Common myeloid progenitor, CD34-positive (primary cell): Measurements from ENCODE around the gene BUB3.

Source experiments
- CTCF ChIA-PET: fragments of 350-600 bp; sonication (Branson Sonifier 250); formaldehyde crosslinking; loops from one replicate; lab custom pipeline; 2021; ENCODE audit warnings: antibody characterized with exemption; lab: Charles Lee
- POLR2A ChIA-PET: fragments of 350-600 bp; sonication (Branson Sonifier 250); formaldehyde crosslinking; loops from one replicate; lab custom pipeline; 2021; ENCODE audit warnings: antibody characterized with exemption; lab: Charles Lee
- DNase-seq, 3 donors: peaks; one replicate each; pipeline versions ENCODE4 v3.0.0 to v3.0.0-alpha.2; 2013
- H3K27ac ChIP-seq, 2 experiments: 1 replicate in 1 of 2; 2 replicates in 1 of 2; pipeline ENCODE4 v1.7.0; 2013; ENCODE audit warnings: inconsistent platforms in 2 of 2, low read length in 2 of 2, mild to moderate bottlenecking in 2 of 2, low read depth in 1 of 2, moderate library complexity in 1 of 2; ENCODE audit not compliant: severe bottlenecking in 2 of 2, insufficient read depth in 1 of 2, poor library complexity in 1 of 2
- H3K27me3 ChIP-seq, 5 experiments: replicated peaks in 2 of 5; 1 replicate in 3 of 5; 2 replicates in 2 of 5; pipeline versions ENCODE4 v1.6.1 to v1.7.0; 2013; ENCODE audit warnings: low read length in 4 of 5, mild to moderate bottlenecking in 2 of 5, moderate library complexity in 2 of 5, inconsistent platforms in 1 of 5; ENCODE audit not compliant: insufficient read depth in 5 of 5, control insufficient read depth in 4 of 5
- H3K36me3 ChIP-seq, 4 experiments: 1 replicate in 2 of 4; 2 replicates in 2 of 4; pipeline versions ENCODE4 v1.6.1 to v1.7.0; 2013; ENCODE audit warnings: low read length in 3 of 4, control low read depth in 1 of 4, mild to moderate bottlenecking in 1 of 4; ENCODE audit not compliant: control insufficient read depth in 4 of 4, insufficient read depth in 4 of 4
- H3K4me1 ChIP-seq, 4 experiments: 1 replicate in 3 of 4; 2 replicates in 1 of 4; pipeline versions ENCODE4 v1.6.1 to v1.7.1; 2013; ENCODE audit warnings: low read length in 3 of 4, mild to moderate bottlenecking in 3 of 4, control low read depth in 1 of 4, inconsistent platforms in 1 of 4, moderate library complexity in 1 of 4; ENCODE audit not compliant: control insufficient read depth in 4 of 4, insufficient read depth in 4 of 4; ENCODE audit errors: control extremely low read depth in 1 of 4
- H3K4me3 ChIP-seq, 7 experiments: 1 replicate in 4 of 7; 2 replicates in 3 of 7; pipeline versions ENCODE4 v1.5.1 to v1.7.0; 2013; ENCODE audit warnings: mild to moderate bottlenecking in 7 of 7, low read length in 6 of 7, moderate library complexity in 6 of 7, inconsistent platforms in 2 of 7, low read depth in 2 of 7, control low read depth in 1 of 7; ENCODE audit not compliant: insufficient read depth in 4 of 7, control insufficient read depth in 1 of 7; ENCODE audit errors: extremely low read depth in 1 of 7
- H3K9me3 ChIP-seq, 5 experiments: 1 replicate in 4 of 5; 2 replicates in 1 of 5; pipeline versions ENCODE4 v1.6.1 to v1.7.1; 2013; ENCODE audit warnings: low read length in 4 of 5, mild to moderate bottlenecking in 2 of 5, inconsistent platforms in 1 of 5, low read depth in 1 of 5, moderate library complexity in 1 of 5; ENCODE audit not compliant: control insufficient read depth in 4 of 5, insufficient read depth in 2 of 5; ENCODE audit errors: control extremely low read depth in 1 of 5
- WGBS: methylation state at CpG from one replicate; pipeline ENCODE4 v1.1.5; 2013; ENCODE audit not compliant: insufficient coverage; 5-methylcytosine and 5-hydroxymethylcytosine counted together

Gene BUB3

GRCh38 chr10:123149568-123150270 lies 4.5 kb upstream of the BUB3 start:
- Histone ChIP-seq H3K27me3 (peaks cover 17 to 89% (median 61%) of the 10 kb centered on the region in 5 experiments), H3K36me3 (no peaks in the 10 kb centered on the region), H3K27ac (no peak overlapping the region), H3K4me3 (peak overlapping the region; percentile 4 to 73 (median 54)), H3K9me3 (peaks cover 0 to 2% (median 0%) of the 10 kb centered on the region in 5 experiments), H3K4me1 (peaks cover 2 to 46% (median 43%) of the 10 kb centered on the region in 4 experiments)
- WGBS: under 1% methylated on average over 26 of the region's 76 CpGs
- CTCF ChIA-PET: interaction anchor here (0.6 to 4.8 kb wide), 5 partner anchors 10 to 380 kb away, joined by 3 to 37 read pairs (median 4); no protein-coding TSS in a partner anchor
- POLR2A ChIA-PET: no interaction called here
- DNase-seq: peak in 2 of 3 donors; percentile 66 to 75

DNA sequence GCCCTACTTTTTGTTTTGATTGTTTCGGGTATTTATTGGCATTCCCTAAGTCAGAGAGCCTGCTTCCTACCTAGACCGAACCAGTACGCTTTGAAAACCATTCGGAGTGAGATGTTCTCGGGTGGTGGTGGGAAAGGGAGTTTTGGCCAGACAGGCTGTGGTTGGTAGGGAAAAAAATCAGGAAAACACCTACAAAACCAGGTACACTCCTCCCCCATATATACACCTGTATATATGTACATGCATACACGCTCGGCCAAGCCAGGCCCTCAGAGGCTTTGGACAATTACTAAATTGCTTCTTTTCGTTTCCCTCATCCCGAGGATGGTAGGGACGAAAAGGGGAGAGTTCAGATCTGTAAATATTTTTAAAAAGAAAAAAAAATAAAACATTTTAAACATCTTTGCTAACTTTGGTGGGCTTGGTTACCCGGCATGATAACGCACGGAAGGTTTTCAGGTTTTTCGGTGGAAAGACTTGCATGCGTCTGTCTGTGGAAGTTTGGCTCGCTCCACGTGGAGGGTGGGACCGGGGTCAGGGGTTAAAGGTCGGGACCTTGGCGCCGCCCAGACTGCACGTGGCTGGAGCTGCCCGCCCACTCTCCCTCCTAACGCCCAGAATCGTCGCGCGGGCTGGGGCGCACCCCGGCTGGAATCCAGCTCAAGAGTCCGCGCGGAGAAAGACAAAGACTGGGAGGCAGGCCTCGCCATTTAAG lies 3.8 kb upstream of the BUB3 start:
- peaks cover 0 to 2% (median 0%) of the 10 kb centered on the region in 5 experiments for H3K9me3 ChIP-seq
- H3K4me3 ChIP-seq: peak overlapping the region in 6 of 7 experiments; percentile 4 to 73 (median 56)
- peaks cover 8 to 53% (median 50%) of the 10 kb centered on the region in 4 experiments for H3K4me1 ChIP-seq
- POLR2A ChIA-PET: interaction anchor here (1.6 kb wide), 1 partner anchor 9 kb away, joined by 3 read pairs; no protein-coding TSS in a partner anchor
- no peak for DNase-seq
- WGBS: 5% methylated on average over 24 of the region's 34 CpGs
- H3K27me3 ChIP-seq: peaks cover 17 to 82% (median 54%) of the 10 kb centered on the region in 5 experiments
- no peak overlapping the region for H3K27ac ChIP-seq
- CTCF ChIA-PET: interaction anchor here (0.6 to 4.8 kb wide), 6 partner anchors 11 to 379 kb away, joined by 3 to 37 read pairs (median 4); no protein-coding TSS in a partner anchor
- H3K36me3 ChIP-seq: no peaks in the 10 kb centered on the region

DNA sequence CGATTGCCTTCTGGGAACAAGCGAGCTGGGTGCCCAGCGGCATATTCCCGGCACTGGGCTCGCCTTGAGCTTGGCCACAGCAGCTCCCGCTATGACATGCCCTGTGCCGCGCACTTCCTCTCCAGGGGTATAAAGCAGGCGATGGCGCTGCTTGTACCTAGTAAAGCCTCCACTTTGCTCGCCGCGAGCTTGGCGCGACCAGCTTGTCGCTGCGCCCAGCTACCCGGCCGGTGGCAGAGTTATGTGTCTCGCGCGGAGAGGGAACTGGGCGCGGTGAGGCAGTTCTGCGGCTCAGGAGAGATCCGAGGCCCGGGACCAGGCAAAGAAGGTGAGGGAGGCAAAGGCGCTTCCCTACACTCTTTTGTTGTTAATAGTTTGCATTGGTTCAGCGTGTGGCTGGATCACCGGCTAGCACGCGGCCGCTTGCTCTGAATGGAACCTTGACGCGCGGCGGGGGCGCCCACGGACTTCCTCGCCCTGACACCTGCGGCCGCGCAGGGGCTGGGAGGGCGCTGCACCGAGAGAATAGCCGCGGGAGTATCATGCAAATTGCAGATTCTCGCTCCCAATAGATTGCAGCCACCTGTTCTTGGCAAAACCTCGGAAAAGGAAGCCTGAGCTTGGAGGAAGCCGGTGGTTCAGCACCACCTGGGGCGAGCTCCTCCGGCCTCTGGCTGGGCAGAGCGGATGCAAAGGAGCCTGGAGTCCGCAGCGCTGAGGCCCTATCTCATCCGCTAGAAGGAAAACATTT lies 3.0 kb upstream of the BUB3 start:
- POLR2A ChIA-PET: interaction anchor here (1.6 kb wide), 1 partner anchor 10 kb away, joined by 3 read pairs; no protein-coding TSS in a partner anchor
- Histone ChIP-seq H3K27ac (no peak overlapping the region), H3K9me3 (peaks cover 0 to 2% (median 0%) of the 10 kb centered on the region in 5 experiments), H3K4me3 (peak overlapping the region in 6 of 7 experiments; percentile 3 to 55 (median 36)), H3K4me1 (peaks cover 8 to 57% (median 51%) of the 10 kb centered on the region in 4 experiments), H3K36me3 (peaks cover 0 to 5% (median 3%) of the 10 kb centered on the region in 4 experiments), H3K27me3 (peaks cover 17 to 75% (median 48%) of the 10 kb centered on the region in 5 experiments)
- whole genome bisulfite sequencing: 2% methylated on average over 55 of the region's 56 CpGs
- CTCF ChIA-PET: interaction anchor here (1.4 to 4.8 kb wide), 4 partner anchors 11 to 23 kb away, joined by 3 to 37 read pairs (median 6); no protein-coding TSS in a partner anchor
- peak in 2 of 3 donors; percentile 55 to 66 for DNase-seq

DNA sequence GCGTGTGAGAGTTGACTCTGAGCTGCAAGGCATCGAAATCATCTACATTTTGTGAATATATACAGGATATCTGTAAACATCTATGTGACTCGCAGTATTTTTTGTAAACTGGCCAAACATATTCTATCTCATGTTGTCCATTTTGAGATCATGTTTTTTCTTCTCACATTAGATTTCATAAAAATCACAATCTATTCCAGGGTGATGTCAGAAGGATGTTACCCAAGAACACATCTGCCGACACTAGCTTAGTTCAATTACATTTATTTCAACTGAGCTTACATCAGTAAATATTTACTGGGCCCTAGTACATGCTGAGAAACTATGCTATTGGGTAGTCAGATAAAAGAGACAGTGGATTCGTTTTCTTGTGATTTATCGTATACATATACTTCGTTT lies 2.5 kb upstream of the BUB3 start:
- ChIA-PET POLR2A (interaction anchor here (1.6 kb wide), 1 partner anchor 10 kb away, joined by 3 read pairs; no protein-coding TSS in a partner anchor), CTCF (interaction anchor here (1.4 to 4.8 kb wide), 4 partner anchors 11 to 22 kb away, joined by 3 to 37 read pairs (median 6); no protein-coding TSS in a partner anchor)
- Histone ChIP-seq H3K9me3 (peaks cover 0 to 2% (median 0%) of the 10 kb centered on the region in 5 experiments), H3K27me3 (peaks cover 17 to 69% (median 45%) of the 10 kb centered on the region in 5 experiments), H3K4me3 (peak overlapping the region in 1 of 7 experiments; percentile 23), H3K4me1 (peaks cover 11 to 51% (median 47%) of the 10 kb centered on the region in 4 experiments), H3K36me3 (peaks cover 0 to 11% (median 7%) of the 10 kb centered on the region in 4 experiments), H3K27ac (no peak overlapping the region)
- DNase-seq: no peak
- 0% methylated on average over 1 of the region's 7 CpGs for WGBS

DNA sequence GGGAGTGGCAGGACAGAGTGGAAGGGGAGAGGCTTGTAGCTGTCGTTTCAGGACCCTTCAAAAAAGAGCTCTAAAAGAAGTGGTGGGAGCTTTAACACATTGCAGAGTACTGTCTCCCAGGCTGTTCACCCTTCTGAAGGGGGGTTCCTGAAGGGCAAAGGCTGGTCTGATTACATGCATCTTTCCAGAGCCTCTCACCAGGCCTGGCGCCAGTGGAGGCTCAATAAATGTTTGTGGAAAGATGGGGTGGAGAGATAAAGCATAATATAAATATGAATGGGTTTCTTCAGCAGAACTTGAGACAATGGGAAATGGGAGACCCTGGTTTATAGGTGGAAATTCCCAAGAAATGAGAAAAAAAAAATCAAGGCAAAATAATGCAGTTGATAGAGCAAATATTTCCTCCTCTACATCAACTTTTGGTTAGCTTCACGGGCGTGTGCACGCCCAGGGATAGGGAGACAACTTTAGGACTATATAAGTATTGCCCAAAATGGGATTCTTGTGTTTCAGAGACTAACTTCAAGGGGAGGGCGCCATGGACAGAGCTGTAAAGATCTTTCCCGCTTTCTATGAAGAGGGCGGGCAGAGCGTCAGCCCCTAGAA lies 613 bp upstream of the BUB3 start:
- ChIA-PET CTCF (interaction anchor here (1.2 to 1.8 kb wide), 2 partner anchors 8 to 20 kb away, joined by 4 to 5 read pairs; no protein-coding TSS in a partner anchor), POLR2A (interaction anchor here (0.7 kb wide), 1 partner anchor 13 kb away, joined by 3 read pairs; no protein-coding TSS in a partner anchor)
- DNase-seq: no peak
- no peak overlapping the region for H3K27ac ChIP-seq
- H3K27me3 ChIP-seq: peaks cover 17 to 51% (median 34%) of the 10 kb centered on the region in 5 experiments
- 24% methylated on average over 8 of the region's 9 CpGs for whole genome bisulfite sequencing
- peak overlapping the region in 2 of 7 experiments; percentile 98 for H3K4me3 ChIP-seq
- peaks cover 0 to 28% (median 14%) of the 10 kb centered on the region in 4 experiments for H3K36me3 ChIP-seq
- peaks cover 0 to 2% (median 0%) of the 10 kb centered on the region in 5 experiments for H3K9me3 ChIP-seq
- H3K4me1 ChIP-seq: peaks cover 11 to 49% (median 39%) of the 10 kb centered on the region in 4 experiments
